Measurements from ENCODE around the gene RBM48. TPM values are rescaled to one million over a fixed set of nuclear protein-coding genes. Genes with fewer than 3 reads are reported as not detected.

The RBM48 gene
- total and polyA plus RNA-seq, 2 of the 13 experiments (the other 11 are each of a cell fraction or from before 2014, with no cell fraction given): 7.2 to 12.2 TPM

DNA sequence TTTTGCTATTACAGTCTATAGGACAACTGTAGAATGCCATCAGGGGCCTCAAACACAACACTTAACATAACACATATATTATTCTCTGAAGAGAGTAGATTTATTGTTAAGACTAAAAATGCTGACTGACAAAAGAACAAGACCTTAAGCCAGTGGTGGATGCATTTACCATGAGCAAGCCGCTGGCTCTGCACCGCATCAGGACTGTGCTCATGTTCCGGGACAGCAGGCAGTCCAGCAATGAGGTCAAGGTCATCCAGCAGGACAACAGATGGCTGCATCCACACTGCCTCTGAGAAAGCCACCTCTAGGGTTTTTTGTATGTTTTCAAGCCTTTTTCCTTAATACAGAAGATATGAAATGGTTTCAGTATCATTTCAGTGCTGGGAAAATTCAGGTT lies 24.0 kb upstream of the RBM48 start (continued):
- TF ChIP-seq KDM5B (CRISPR knock-in tag; IDR thresholded peaks at IDR 0.05; ENCODE audit: borderline replicate concordance): no peak
- no peak for TF ChIP-seq MED13 (CRISPR knock-in tag; IDR thresholded peaks at IDR 0.05)
- TF ChIP-seq ZNF598 (CRISPR knock-in tag; IDR thresholded peaks at IDR 0.05; ENCODE audit: borderline replicate concordance): no peak
- TF ChIP-seq, protein P1, sequence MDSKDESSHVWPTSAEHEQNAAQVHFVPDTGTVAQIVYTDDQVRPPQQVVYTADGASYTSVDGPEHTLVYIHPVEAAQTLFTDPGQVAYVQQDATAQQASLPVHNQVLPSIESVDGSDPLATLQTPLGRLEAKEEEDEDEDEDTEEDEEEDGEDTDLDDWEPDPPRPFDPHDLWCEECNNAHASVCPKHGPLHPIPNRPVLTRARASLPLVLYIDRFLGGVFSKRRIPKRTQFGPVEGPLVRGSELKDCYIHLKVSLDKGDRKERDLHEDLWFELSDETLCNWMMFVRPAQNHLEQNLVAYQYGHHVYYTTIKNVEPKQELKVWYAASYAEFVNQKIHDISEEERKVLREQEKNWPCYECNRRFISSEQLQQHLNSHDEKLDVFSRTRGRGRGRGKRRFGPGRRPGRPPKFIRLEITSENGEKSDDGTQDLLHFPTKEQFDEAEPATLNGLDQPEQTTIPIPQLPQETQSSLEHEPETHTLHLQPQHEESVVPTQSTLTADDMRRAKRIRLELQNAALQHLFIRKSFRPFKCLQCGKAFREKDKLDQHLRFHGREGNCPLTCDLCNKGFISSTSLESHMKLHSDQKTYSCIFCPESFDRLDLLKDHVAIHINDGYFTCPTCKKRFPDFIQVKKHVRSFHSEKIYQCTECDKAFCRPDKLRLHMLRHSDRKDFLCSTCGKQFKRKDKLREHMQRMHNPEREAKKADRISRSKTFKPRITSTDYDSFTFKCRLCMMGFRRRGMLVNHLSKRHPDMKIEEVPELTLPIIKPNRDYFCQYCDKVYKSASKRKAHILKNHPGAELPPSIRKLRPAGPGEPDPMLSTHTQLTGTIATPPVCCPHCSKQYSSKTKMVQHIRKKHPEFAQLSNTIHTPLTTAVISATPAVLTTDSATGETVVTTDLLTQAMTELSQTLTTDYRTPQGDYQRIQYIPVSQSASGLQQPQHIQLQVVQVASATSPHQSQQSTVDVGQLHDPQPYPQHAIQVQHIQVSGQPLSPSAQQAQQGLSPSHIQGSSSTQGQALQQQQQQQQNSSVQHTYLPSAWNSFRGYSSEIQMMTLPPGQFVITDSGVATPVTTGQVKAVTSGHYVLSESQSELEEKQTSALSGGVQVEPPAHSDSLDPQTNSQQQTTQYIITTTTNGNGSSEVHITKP (CRISPR knock-in tag; IDR thresholded peaks at IDR 0.05; ENCODE audit: low read depth): no peak
- no peak for TF ChIP-seq RBM39 (IDR thresholded peaks at IDR 0.05; ENCODE audit: low read depth, low read length, poor library complexity, severe bottlenecking)
- no peak for TF ChIP-seq DNMT1 (CRISPR knock-in tag; IDR thresholded peaks at IDR 0.05)
- TF ChIP-seq SAP130 (CRISPR knock-in tag; IDR thresholded peaks at IDR 0.05; ENCODE audit: low read depth): peak; percentile 30; the same call in 1 of the 2 replicates
- TF ChIP-seq, protein P2, sequence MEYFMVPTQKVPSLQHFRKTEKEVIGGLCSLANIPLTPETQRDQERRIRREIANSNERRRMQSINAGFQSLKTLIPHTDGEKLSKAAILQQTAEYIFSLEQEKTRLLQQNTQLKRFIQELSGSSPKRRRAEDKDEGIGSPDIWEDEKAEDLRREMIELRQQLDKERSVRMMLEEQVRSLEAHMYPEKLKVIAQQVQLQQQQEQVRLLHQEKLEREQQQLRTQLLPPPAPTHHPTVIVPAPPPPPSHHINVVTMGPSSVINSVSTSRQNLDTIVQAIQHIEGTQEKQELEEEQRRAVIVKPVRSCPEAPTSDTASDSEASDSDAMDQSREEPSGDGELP (IDR thresholded peaks at IDR 0.05; ENCODE audit: borderline replicate concordance, low read depth): 0 out of 2 replicates have a peak, but pooled peaks have one; percentile 23
- TF ChIP-seq ZMYM4 (CRISPR knock-in tag; IDR thresholded peaks at IDR 0.05): 0 out of 2 replicates have a peak, but pooled peaks have one; percentile 29
- TF ChIP-seq, protein P3, sequence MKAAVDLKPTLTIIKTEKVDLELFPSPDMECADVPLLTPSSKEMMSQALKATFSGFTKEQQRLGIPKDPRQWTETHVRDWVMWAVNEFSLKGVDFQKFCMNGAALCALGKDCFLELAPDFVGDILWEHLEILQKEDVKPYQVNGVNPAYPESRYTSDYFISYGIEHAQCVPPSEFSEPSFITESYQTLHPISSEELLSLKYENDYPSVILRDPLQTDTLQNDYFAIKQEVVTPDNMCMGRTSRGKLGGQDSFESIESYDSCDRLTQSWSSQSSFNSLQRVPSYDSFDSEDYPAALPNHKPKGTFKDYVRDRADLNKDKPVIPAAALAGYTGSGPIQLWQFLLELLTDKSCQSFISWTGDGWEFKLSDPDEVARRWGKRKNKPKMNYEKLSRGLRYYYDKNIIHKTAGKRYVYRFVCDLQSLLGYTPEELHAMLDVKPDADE (CRISPR knock-in tag; IDR thresholded peaks at IDR 0.05): no peak
- TF ChIP-seq NR2F6 (IDR thresholded peaks at IDR 0.05): peak; percentile 67
- peak; percentile 88 for TF ChIP-seq NR2F6 (CRISPR knock-in tag; IDR thresholded peaks at IDR 0.05)
- no peak for TF ChIP-seq REPIN1 (CRISPR knock-in tag; IDR thresholded peaks at IDR 0.05; ENCODE audit: borderline replicate concordance, low read depth)
- peak; percentile 47 to 54; a peak in 2 of 4 replicates for TF ChIP-seq NR2F1 (CRISPR knock-in tag; IDR thresholded peaks at IDR 0.05)
- TF ChIP-seq, protein P4, sequence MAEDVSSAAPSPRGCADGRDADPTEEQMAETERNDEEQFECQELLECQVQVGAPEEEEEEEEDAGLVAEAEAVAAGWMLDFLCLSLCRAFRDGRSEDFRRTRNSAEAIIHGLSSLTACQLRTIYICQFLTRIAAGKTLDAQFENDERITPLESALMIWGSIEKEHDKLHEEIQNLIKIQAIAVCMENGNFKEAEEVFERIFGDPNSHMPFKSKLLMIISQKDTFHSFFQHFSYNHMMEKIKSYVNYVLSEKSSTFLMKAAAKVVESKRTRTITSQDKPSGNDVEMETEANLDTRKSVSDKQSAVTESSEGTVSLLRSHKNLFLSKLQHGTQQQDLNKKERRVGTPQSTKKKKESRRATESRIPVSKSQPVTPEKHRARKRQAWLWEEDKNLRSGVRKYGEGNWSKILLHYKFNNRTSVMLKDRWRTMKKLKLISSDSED (CRISPR knock-in tag; IDR thresholded peaks at IDR 0.05): no peak
- no peak for TF ChIP-seq KDM4B (CRISPR knock-in tag; IDR thresholded peaks at IDR 0.05)
- no peak for TF ChIP-seq SP4 (CRISPR knock-in tag; IDR thresholded peaks at IDR 0.05)
- TF ChIP-seq TAF1 (CRISPR knock-in tag; IDR thresholded peaks at IDR 0.05): no peak
- TF ChIP-seq ZNF282 (IDR thresholded peaks at IDR 0.05; ENCODE audit: partially characterized antibody): no peak
- TF ChIP-seq MAFK (conservative IDR thresholded peaks at IDR 0.05 in 1 of 2, IDR thresholded peaks at IDR 0.05 in 1 of 2; ENCODE audit: low read length in 2 of 2): peak; percentile 68 to 80
- TF ChIP-seq MAFF (IDR thresholded peaks at IDR 0.05; ENCODE audit: low read depth, low read length): peak; percentile 70
- TF ChIP-seq HES4 (CRISPR knock-in tag; IDR thresholded peaks at IDR 0.05; ENCODE audit: borderline replicate concordance): no peak
- TF ChIP-seq, protein P5, sequence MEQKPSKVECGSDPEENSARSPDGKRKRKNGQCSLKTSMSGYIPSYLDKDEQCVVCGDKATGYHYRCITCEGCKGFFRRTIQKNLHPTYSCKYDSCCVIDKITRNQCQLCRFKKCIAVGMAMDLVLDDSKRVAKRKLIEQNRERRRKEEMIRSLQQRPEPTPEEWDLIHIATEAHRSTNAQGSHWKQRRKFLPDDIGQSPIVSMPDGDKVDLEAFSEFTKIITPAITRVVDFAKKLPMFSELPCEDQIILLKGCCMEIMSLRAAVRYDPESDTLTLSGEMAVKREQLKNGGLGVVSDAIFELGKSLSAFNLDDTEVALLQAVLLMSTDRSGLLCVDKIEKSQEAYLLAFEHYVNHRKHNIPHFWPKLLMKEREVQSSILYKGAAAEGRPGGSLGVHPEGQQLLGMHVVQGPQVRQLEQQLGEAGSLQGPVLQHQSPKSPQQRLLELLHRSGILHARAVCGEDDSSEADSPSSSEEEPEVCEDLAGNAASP (CRISPR knock-in tag; IDR thresholded peaks at IDR 0.05; ENCODE audit: borderline replicate concordance): peak; percentile 73; the same call in 1 of the 2 replicates
